NB4 (cell line): ENCODE results near the gene TBX21.

Experiments used
- CTCF ChIP-seq: IDR thresholded peaks from one replicate; pipeline ENCODE4 v1.5.1; 2012; ENCODE audit warnings: low read depth, low read length
- MAX ChIP-seq: IDR thresholded peaks from 2 replicates; pipeline ENCODE4 v1.6.1; 2011; ENCODE audit warnings: low read depth, low read length
- MYC ChIP-seq: IDR thresholded peaks from 2 replicates; pipeline ENCODE4 v1.6.1; 2011; ENCODE audit warnings: low read depth, low read length
- POLR2A ChIP-seq: IDR thresholded peaks from 2 replicates; pipeline ENCODE4 v1.6.1; 2011; ENCODE audit warnings: mild to moderate bottlenecking; ENCODE audit not compliant: insufficient read length; ENCODE audit errors: extremely low read depth

DNA sequence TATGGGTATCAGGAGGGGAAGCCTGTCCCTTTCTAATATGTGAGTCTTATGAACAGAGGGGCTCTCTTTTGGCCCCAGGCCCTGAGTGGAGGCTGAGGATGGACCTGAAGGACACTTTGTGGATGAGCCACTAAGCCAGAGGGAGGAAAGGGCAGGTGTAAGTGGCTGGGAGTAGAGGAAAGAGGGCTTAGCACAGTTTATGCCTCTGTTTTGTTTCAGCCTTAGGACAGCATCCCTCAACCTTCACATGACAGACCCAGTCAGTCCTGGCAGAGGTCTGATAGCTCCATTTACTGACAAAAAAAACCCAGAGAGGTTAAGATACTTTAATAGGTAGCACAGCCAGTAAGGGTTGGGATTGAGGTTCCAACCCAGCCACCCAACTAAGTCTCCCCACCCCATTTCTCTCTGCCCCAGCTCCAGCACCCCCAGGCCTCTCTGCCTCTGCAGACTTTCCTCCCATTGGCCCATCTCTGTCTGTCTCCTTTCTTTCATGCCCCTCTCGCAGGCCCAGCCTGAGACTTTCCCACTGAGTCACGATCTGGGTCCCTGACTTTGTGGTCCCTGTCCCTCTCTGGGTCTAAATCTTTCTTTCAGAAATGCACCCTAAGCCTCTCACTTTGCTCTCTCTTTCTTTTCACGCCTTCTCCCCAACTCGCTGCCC is 4.7 kb upstream of the TBX21 start:
- TF ChIP-seq CTCF (no peak), POLR2A (no peak), MAX (no peak), MYC (no peak)
